Kidney epithelial cell (primary cell): ENCODE results near the gene SHISA9. TPM values are rescaled to one million over a fixed set of nuclear protein-coding genes. Genes with fewer than 3 reads are reported as not detected.
"Not testable (repeated sequence)": the region's sequence is repeated elsewhere in the genome, so short reads cannot be mapped to it uniquely, and the experiment has no call there.

Experiments
- DNase-seq: peaks from one replicate; pipeline ENCODE4 v3.0.0-alpha.2; 2010; ENCODE audit warnings: low read depth
- H3K27me3 ChIP-seq: 2 replicates; pipeline ENCODE4 v1.6.0; 2011; ENCODE audit warnings: low read length; ENCODE audit not compliant: control insufficient read depth, insufficient read depth
- H3K36me3 ChIP-seq: 2 replicates; pipeline ENCODE4 v1.5.1; 2011; ENCODE audit warnings: low read length; ENCODE audit not compliant: control insufficient read depth, insufficient read depth
- H3K4me3 ChIP-seq: 2 replicates; pipeline ENCODE4 v1.5.1; 2011; ENCODE audit warnings: low read depth, mild to moderate bottlenecking, control low read depth, low read length
- CTCF ChIP-seq: IDR thresholded peaks from 2 replicates; pipeline ENCODE4 v1.5.1; 2011; ENCODE audit warnings: mild to moderate bottlenecking, moderate library complexity, low read length, control low read depth, inconsistent platforms; ENCODE audit not compliant: insufficient read depth, poor library complexity, severe bottlenecking
- total RNA-seq: library from RNA; depleted of rRNA; stranded (reverse); fragments of >200 nt; gene quantifications from 2 replicates; pipeline ENCODE4 v1.2.3, GENCODE V29; 2015

The SHISA9 gene
- total RNA-seq = 32.8 and 36.4 TPM in 2 replicates

GRCh38 chr16:12901597-12902461, at the start of gene SHISA9:
TSS of gene SHISA9 (plus strand) at chr16:12901598.
- peak within 1 kb of the TSS; percentile 61 for H3K4me3 ChIP-seq
- H3K36me3 ChIP-seq = no peaks in the 10 kb centered on the region
- H3K27me3 ChIP-seq = peaks cover 5% of the 10 kb centered on the region
- TF ChIP-seq CTCF = no peak
- DNase-seq = no peak

GRCh38 chr16:12853972-12854371, 47.4 kb upstream of the SHISA9 start:
- TF ChIP-seq CTCF = no peak
- Histone ChIP-seq H3K36me3 (no peaks in the 10 kb centered on the region), H3K27me3 (no peaks in the 10 kb centered on the region)

GRCh38 chr16:12857435-12857834, 44.0 kb upstream of the SHISA9 start:
- not testable (repeated sequence) for H3K27me3 ChIP-seq, DNase-seq, H3K36me3 ChIP-seq, H3K4me3 ChIP-seq

More at GRCh38 chr16:12853972-12854371, 47.4 kb upstream of the SHISA9 start:
- no peak overlapping the region for H3K4me3 ChIP-seq
- DNase-seq = no peak

- no peaks in the 10 kb centered on the region for H3K36me3 ChIP-seq
- DNase-seq = no peak
- H3K4me3 ChIP-seq = no peak overlapping the region
- no peaks in the 10 kb centered on the region for H3K27me3 ChIP-seq
- TF ChIP-seq CTCF = no peak
These were observed 39.1 kb upstream of the SHISA9 start for GRCh38 chr16:12862327-12862726.

- no peak for TF ChIP-seq CTCF
- no peaks in the 10 kb centered on the region for H3K36me3 ChIP-seq
- H3K4me3 ChIP-seq = no peak overlapping the region
- DNase-seq = no peak
- no peaks in the 10 kb centered on the region for H3K27me3 ChIP-seq
These were observed 38.5 kb upstream of the SHISA9 start for GRCh38 chr16:12862941-12863340.

- H3K27me3 ChIP-seq = no peaks in the 10 kb centered on the region
- H3K36me3 ChIP-seq = no peaks in the 10 kb centered on the region
- no peak overlapping the region for H3K4me3 ChIP-seq
- TF ChIP-seq CTCF = no peak
- DNase-seq = no peak
These were observed 34.3 kb upstream of the SHISA9 start for GRCh38 chr16:12866981-12867551.
